HG03460 (cell line): Measurements from ENCODE around the gene TBC1D2B.
A peak's percentile ranks its signal among the peaks of the same experiment; 100 is the strongest.

Experiments
- ATAC-seq: cut with Tn5 transposase; IDR thresholded peaks from one replicate; pipeline ENCODE4 v1.9.1; 2021; ENCODE audit not compliant: unreplicated experiment

Gene TBC1D2B

GRCh38 chr15:78056714-78057269, 20.7 kb downstream of the TBC1D2B start:
- no peak for ATAC-seq

- no peak for ATAC-seq
Observed at GRCh38 chr15:78055919-78056713, 21.4 kb downstream of the TBC1D2B start.

- no peak for ATAC-seq
Observed at GRCh38 chr15:78054966-78055365, 22.5 kb downstream of the TBC1D2B start.

- ATAC-seq: no peak
Observed at GRCh38 chr15:78054518-78054917, 23.0 kb downstream of the TBC1D2B start.

- no peak for ATAC-seq
Observed at GRCh38 chr15:78052545-78052944, 25.0 kb downstream of the TBC1D2B start.

GRCh38 chr15:78052001-78052401, 25.5 kb downstream of the TBC1D2B start:
- no peak for ATAC-seq

GRCh38 chr15:78051596-78051995, 25.9 kb downstream of the TBC1D2B start:
- no peak for ATAC-seq

GRCh38 chr15:78050826-78051225, 26.7 kb downstream of the TBC1D2B start:
- ATAC-seq: no peak

GRCh38 chr15:78050441-78050809, 27.1 kb downstream of the TBC1D2B start:
- ATAC-seq: peak; percentile 29

GRCh38 chr15:78049691-78050440, 27.6 kb downstream of the TBC1D2B start:
- ATAC-seq: peak; percentile 63

- no peak for ATAC-seq
Observed at GRCh38 chr15:78048628-78048920, 28.9 kb downstream of the TBC1D2B start.

GRCh38 chr15:78047761-78048627, 29.5 kb downstream of the TBC1D2B start:
- ATAC-seq: no peak

- ATAC-seq: no peak
Observed at GRCh38 chr15:78046796-78047341, 30.6 kb downstream of the TBC1D2B start.

GRCh38 chr15:78045189-78045588, 32.3 kb downstream of the TBC1D2B start:
- no peak for ATAC-seq

GRCh38 chr15:78044407-78045155, 32.9 kb downstream of the TBC1D2B start:
- no peak for ATAC-seq

GRCh38 chr15:78041946-78042345, 35.6 kb downstream of the TBC1D2B start:
- ATAC-seq: no peak

GRCh38 chr15:78040653-78041244, 36.8 kb downstream of the TBC1D2B start:
- no peak for ATAC-seq

GRCh38 chr15:78038585-78039247, 38.8 kb downstream of the TBC1D2B start:
- no peak for ATAC-seq

GRCh38 chr15:78037779-78038305, 39.7 kb downstream of the TBC1D2B start:
- ATAC-seq: no peak
